Raji (cell line): ENCODE data around the gene CNRIP1.

Source experiments
- POLR2A ChIP-seq: IDR thresholded peaks from 2 replicates; pipeline ENCODE4 v1.6.1; 2011; ENCODE audit warnings: low read depth, low read length, control low read depth; ENCODE audit not compliant: insufficient read depth

CNRIP1 gene

DNA sequence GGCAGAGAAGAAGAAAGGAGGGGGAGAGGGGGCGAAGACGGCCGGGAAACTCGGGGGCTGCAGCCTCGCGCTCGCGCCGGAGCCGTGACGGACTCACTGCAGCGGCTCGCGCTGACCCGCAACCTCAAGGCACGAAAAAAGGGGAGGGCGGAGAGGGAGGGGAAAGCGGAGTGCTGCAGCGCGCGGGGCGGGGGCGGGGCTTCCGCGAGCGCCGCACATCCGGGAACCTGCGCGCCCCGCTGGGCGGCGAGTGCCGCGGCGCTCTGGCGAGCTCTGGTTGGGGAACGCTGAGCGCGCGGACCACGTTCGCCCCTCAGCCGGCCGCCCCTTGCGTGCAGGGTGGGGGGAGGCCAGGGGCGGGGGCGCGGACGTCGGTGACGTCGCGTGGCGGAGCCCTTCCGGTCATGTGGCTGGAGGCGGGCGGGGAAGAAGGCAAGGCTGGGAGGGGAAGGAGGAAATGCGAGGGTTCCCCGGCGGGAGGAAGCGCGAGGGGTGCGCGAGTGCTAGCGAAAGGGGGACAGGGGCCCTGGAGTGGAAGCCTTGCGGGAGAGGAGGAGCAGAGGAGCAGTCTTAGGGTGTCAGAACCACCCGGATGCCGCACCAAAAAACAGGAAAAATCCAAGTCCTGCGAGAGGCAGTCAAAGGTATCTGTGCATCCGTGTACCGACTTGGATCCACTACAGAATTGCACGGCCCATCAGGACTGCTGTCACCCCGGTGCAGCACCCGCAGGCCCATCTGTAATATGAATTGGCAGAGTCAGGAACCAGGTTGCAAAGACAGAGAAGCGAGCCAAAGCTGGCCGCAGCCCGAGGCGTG is 67.1 kb downstream of the CNRIP1 start, which contains the start of gene PPP3R1:
Gene PPP3R1 (minus strand): TSS at position 133 of the 819 bp plus-strand sequence. CDS start 405 bp downstream, outside the sequence.
- TF ChIP-seq POLR2A: peak; percentile 95

GRCh38 chr2:68251855-68252399 is 67.8 kb downstream of the CNRIP1 start:
- no peak for TF ChIP-seq POLR2A

DNA sequence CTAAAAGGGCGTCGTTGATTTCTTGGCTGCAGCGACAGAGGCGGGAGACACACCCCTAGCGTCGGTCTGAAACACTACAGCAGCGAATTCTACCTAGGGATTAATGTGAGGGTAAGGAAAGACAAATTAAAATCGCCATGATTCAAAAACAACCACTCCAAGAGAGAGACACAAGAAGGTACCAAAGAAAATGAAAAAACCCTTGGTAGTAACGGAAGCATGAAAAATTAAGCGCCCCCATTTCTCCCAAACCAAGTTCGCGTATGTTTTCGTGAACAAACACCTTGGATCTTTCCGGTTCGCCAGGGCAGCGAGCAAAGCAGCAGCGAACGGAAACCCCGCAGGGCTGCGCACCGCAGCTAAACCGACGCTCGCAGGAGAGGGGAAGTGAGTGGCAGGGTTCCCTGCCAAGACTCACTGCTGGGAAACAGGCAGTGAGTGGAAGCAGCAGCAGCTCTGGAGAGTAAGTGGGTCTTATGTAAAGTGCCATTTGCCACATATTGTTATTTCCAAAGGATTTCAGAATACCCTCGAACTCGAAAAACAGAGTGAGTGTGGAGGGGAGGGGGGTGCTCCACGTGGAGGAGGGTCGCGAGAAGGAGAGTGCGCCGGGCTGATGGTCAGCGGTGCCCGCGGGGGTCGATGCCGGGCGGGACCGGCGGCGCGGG is 68.4 kb downstream of the CNRIP1 start:
- TF ChIP-seq POLR2A: peak; percentile 62

- no peak for TF ChIP-seq POLR2A
Observed at GRCh38 chr2:68250652-68251186, 69.0 kb downstream of the CNRIP1 start.

DNA sequence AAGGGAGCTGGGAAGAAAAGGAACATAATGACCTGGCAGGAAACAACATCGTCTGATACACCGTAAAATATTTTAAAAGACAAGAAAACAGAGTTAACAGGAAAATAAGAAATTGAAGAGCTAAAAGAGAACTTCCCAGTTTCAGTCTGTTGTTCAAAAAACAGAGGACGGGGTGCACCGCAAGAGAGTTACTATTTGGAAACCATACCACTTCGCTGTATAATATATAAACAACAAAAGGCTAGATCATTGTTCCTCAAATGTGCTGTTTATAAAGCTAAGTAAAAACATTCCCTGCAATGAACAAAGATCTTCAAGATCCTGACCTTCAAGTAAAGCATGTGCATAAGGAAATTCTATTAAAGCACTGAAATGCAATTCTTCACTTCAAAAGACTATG is 69.6 kb downstream of the CNRIP1 start:
- no peak for TF ChIP-seq POLR2A

DNA sequence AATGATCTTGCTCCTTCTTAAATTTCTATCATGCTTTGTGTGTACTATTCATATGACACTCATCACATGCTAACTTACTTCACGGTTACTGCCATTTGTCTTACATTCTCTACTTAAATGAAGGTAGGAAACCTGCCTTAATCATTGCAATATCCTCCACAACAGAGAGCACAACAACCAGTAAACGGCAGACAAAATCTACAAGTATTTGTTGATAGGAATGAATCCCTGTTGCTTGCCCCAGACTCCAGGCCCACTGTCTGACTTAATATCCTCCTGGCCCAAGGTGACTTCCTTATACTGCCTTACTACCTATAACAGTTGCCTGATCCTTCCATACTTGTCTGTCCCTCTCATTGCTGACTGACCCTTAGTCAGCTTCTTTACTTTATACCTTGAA is 70.9 kb downstream of the CNRIP1 start:
- no peak for TF ChIP-seq POLR2A

- TF ChIP-seq POLR2A: no peak
Observed at GRCh38 chr2:68248361-68248760, 71.4 kb downstream of the CNRIP1 start.

GRCh38 chr2:68246396-68246795 is 73.4 kb downstream of the CNRIP1 start:
- no peak for TF ChIP-seq POLR2A

DNA sequence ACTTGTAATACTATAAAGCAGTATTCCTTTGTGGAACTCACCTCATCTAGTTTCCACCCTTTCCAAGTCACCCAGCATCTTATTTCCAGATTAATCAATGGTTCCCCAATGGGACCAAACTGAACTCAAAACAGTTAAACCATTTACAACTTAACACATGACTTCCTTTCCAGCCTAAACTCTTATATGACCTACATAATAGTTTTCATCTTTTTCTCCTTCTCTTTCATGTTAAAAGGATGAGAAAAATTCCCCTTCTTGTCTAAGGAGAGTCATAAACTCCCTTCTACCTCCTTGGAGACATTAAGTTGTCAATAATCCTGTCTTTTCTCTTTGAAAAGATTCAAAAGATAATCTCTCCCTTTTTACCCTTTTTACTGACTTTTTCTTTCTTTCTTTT is 74.1 kb downstream of the CNRIP1 start:
- no peak for TF ChIP-seq POLR2A

DNA sequence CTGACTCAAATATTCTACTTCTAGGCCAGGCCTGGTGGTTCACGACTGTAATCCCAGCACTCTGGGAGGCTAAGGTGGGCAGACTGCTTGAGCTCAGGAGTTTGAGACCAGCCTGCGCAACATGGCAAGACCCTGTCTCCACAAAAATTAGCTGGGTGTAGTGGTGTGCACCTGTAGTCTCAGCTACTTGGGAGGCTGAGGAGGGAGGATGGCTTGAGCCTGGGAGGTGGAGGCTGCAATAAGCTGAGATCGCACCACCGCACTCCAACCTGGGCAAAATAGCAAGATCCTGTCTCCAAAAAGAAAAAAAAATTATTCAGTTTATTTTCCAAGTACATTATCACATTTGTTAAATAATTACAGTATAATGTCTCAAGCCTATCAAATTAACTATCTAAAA is 74.7 kb downstream of the CNRIP1 start:
- no peak for TF ChIP-seq POLR2A

GRCh38 chr2:68244456-68244855 is 75.3 kb downstream of the CNRIP1 start:
- no peak for TF ChIP-seq POLR2A
